Brain pericyte (primary cell): ENCODE data around the gene ARID1B.

Experiments used
- DNase-seq: peaks from one replicate; pipeline ENCODE4 v3.0.0-alpha.2; 2012; ENCODE audit warnings: low read depth, low spot score

The ARID1B gene

DNA sequence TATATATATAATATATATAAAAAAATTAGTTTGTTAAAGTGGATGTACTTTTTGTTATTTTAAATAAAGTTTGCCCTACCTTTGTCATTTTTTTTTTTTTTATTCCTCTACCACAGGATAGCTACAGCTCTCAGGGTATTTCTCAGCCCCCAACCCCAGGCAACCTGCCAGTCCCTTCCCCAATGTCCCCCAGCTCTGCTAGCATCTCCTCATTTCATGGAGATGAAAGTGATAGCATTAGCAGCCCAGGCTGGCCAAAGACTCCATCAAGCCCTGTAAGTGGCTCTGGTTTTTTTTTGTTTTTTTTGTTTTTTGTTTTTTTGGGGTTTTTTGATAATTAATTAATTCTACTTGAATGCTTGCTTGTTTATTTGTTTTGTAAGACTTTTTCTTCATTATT, 397.6 kb downstream of the ARID1B start:
- no peak for DNase-seq

DNA sequence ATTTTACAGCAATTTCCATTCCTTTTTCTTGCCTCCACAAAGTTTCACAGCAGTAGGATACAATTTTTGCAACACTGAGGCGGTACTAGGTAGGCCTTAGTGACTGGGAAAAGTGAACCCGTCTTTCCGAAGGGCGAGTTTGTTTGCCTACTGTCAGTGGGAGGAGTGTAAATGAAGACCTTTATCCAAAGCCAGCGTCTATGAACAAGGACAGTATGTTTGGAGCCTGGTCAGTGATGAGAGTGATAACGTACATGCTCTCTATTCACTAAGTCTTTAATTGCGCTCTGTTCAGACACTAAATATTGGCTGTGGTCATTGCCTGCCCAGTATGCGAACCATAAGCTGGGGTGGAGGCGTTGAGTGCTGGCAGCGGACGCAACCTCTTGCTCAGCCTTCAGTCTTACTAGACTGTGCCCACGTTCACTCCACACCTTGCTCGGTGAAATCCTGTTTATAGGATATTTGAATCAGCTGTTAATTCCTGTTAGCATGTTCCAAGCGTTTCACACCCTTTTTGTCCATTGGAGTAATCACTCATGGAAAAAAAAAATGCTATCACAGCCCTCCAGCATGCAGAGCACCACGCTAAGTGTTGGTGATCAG, 400.7 kb downstream of the ARID1B start:
- no peak for DNase-seq

DNA sequence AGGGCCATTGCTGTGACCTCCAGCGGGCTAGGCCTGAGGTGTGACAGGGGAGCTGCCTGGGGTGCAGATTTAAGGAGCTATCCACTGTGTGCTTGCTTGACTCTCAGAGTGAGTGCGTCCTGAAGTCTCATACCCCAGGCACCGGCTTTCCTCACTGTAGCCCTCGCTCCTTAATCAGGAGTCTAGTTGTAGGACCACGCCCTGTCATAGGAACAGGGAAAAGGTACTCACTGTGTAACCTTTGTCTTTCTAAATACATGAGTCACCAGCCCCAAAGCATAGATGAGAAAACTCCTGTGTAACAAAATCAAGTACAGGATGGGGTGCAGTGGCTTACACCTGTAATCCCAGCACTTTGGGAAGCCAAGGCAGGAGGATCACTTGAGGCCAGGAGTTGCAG, 404.5 kb downstream of the ARID1B start:
- DNase-seq = no peak

DNA sequence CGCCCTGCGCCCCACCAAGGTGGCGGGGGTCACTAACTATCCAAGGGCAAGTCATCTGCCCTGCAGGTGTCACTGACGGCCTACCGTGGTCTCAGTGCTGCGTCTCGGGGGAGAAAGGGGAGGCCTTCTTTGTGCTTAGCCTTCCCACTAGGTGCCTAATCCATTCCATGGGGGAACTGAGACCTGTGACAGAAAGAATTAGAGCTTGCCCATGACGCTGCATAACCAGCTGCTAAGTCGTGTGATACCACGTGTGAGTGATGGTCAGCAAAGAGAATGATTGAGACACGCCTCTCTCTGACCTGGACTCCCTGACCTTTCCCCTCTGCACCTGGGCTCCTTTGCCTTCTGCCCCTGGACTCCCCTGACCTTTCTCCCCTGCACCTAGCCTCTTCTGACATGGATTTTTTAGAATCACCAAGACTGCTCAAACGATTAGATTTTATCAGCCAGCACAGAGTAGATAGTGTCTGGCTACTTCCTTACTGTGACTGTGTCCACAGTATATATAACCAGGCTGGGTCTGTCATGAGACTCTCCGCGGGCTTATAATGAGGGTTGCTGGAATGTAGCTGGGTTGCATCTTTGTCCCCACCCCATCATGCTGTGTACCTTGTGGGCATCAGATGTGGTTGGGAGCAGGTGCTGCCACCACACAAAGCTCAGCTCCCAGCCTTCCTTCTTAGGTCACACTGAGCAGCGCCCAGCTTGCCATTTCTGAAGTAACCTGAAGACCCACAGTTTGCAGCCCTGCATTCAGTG, 405.5 kb downstream of the ARID1B start:
- no peak for DNase-seq

DNA sequence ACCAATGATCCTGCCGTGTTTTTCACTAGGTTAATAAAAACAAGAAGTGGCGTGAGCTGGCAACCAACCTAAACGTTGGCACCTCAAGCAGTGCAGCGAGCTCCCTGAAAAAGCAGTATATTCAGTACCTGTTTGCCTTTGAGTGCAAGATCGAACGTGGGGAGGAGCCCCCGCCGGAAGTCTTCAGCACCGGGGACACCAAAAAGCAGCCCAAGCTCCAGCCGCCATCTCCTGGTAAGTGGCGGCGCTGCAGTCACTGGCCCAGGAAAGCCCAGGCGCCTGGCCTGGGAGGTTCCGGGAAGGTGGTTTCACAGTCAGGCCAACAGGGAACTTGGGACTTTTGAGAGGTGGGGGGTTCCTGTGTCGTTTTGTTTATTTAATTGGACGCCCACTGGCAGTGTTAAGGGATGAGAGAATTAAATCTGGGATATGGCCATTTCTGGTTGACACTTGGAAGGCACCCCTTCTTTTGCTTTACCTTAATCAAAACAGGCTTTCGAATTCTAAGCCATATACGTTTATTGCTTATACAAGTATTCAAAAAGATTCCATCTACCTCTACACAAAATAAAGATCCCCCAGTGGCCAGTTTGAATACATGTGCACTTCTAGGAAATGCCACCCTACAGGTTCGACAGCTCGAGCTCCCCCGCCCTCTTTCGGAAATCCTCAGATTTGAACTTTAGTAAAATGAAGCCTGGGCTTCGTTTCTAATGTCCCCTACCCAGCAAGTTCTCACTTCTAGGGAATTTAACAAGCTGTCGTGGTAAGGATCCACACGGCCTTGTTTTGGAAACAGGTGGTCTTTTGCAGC, 407.2 kb downstream of the ARID1B start:
- DNase-seq = no peak

DNA sequence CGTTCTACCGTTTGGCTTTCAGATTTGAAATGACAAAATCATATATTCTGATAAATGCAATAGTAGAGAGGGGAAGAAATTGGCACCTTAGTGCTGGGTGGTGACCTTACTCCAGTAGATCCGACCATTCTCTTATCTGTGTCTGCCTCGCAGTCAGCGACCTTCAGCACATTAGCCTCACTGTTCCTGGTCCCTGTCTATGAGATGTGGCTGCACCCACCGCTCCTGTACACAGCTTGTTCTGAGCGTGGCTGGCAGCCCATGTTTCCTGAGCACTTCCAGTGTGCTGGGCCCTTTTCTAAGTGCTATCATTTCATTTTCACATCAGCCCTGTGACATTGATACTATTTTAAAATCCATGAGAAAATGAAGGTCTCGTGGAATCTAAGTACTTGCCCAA, 408.0 kb downstream of the ARID1B start:
- DNase-seq = no peak

DNA sequence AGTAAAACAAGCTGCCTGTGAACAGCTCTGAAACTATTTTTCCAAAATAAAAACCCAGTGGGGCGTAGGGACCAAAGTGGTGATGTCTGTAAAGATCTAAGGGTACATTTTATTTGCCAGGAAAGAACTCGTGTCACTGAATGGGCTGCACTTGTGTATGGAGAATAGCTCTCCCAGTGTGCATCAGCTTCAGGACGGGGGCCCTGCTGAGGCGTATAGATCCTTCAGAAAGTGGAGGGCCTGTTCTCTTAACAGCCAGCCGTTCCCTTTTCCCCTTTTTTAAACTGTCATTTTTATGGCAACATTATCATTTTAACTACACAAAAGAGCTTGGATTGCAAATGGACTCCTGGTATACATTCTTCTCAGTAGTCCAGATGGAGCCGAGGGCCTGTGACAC, 408.8 kb downstream of the ARID1B start:
- no peak for DNase-seq

DNA sequence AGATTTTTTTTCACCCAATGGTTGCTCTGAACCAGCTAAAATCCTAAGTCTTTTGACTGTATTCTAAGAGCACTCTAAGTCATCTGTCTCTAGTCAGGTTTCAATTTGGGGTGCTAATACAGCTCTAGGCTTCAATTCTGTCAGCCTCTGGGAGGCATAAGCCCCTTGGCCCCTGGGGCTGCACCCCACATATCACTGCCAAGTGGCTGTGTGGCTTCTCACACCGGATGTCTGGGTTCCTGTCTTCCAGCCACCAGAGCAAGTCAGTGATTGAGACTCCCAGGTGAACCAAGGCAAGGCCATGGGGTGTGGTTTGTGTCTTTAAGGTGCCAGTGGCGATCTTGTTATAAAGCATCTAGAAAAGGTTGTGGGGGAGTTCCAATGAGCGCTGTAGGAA, 409.6 kb downstream of the ARID1B start:
- DNase-seq = no peak

DNA sequence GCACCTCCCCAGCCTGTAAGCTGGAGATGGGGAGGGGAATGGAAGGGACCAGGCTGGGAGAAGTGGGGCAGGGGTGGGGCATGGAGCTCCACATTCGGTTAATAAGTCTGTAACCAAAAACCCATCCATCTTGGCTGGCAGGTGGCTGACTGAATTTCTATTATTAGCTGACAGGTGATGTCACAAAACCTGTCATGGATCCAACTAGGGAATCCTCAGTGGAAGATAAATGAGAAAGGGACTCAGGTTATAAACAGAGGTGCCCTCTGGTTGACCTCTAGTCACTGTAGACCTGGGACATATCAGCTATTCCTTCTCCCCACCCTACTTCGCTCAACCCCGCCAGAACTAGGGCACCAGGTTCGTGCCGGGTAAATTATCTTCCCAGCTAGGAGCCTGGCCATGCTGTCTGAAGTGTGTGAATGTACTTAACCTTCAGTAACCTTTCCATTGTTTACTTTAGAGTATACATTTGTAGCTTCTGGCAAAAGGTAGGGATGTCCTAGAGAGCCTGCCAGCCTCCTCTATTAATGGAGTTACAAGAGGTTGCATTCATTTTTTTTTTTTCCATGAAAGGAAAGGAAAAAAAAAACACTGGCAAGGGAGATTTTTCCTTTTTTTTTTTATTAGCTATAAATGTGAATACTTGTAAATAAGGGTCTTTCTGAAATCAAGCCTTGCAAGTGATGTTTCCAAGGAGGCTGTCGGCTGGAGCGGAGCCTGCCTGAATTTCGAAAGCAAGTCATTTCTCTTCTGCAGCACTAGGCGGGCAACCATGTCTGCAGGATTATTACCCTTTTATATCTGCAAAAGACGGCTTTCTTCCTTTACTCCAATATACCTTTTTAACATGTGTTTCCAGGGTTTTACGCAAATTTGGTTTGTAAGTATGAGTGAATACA, 410.3 kb downstream of the ARID1B start:
- no peak for DNase-seq

DNA sequence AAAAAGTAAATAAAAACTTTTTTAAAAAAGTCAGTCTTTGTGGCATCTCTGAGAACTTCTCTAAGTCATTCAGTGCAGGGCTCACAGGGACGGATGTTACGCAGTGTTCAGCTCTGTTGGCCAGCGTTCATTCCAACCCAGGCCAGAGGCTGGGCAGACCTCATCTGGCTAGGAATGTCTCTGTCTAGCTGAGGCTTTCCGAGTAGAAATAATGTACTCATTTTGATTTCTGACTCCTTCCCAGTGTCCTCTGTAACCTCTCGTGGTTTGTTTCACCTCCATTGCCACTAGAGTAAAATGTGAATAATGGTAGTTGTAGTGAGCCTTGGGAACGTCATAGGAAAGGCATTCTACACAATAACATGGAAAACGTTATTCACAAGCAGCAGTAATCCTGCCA, 411.0 kb downstream of the ARID1B start:
- no peak for DNase-seq

DNA sequence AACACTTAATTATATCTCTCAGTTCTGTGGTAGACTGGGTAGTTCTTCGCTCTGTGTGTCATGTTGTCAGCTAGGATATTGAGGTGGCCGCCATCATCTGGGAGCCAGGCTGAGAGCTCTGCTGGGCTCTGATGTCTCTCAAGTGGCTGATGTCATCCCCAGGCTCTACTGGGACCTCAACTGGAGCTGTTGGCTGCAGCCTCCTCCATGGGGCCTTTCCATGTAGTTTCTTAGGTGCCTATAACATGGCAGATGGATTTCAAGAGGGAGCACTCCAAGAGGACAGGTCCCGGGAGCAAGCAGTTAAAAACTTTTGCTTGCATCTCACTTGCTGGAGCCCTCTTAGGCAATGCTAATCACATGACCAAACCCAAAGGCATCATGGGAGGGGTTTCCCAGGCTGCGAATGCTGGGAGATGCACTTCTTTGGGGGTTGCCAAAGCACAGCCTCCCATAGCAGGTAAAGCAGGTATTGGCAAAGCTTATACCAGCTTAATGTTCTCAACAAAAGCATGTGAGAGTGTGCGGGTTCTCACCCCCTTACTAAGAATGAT, 416.3 kb downstream of the ARID1B start:
- DNase-seq = no peak

DNA sequence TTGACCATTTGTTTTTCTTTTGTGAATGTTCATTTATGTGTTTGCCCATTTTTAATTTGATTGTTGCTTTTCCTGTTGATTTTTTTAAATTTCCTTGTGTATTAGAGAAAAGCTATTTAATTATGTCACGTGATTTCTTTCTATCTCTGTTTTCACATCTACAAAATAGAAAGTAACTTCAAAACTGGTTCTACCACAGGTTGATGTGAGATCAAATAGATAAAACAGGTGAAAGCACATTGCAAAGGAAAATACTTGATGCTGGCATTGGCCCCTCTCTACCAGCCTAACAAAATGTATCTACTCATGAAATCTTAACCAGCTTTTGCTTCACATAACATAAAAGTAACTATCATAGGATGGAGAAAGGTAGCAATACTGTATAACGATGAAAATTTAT, 416.9 kb downstream of the ARID1B start:
- DNase-seq = no peak

DNA sequence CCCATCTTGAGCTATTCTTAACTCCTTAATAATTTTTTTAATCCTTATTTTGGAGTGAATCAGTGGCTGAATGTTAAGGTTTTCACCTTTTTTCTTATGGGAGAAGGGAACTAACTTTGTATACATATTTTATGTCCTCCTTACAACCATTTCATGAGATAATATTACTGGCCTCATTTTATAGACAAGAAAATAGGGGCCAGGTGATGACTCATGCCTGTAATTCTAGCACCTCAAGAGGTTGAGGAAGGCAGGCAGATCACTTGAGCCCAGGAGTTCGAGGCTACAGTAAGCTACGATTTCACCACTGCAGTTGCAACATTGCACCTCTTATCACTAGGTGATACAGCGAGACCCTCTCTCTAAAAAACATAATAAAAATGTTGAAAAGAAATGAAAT, 417.5 kb downstream of the ARID1B start:
- DNase-seq = no peak

DNA sequence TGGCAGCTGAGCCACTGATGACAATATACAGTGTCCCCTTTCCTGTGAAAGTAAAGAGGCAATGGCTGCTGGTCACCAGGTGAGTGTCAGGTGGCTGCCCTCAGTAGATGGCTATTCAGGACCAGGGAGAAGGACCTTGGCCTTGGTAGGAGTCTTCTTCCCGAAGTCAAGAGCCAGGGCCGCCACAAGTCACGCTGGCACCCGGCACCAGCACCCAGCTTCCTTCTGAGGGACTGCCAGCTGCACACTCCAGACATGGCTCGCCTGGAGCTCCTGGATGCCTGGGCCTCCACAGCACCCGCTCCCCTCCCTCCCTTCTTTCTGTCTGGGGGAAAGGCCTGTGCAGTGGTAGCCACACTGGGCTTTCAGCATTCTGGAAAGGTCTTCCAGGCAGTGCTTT, 419.2 kb downstream of the ARID1B start:
- DNase-seq = no peak

DNA sequence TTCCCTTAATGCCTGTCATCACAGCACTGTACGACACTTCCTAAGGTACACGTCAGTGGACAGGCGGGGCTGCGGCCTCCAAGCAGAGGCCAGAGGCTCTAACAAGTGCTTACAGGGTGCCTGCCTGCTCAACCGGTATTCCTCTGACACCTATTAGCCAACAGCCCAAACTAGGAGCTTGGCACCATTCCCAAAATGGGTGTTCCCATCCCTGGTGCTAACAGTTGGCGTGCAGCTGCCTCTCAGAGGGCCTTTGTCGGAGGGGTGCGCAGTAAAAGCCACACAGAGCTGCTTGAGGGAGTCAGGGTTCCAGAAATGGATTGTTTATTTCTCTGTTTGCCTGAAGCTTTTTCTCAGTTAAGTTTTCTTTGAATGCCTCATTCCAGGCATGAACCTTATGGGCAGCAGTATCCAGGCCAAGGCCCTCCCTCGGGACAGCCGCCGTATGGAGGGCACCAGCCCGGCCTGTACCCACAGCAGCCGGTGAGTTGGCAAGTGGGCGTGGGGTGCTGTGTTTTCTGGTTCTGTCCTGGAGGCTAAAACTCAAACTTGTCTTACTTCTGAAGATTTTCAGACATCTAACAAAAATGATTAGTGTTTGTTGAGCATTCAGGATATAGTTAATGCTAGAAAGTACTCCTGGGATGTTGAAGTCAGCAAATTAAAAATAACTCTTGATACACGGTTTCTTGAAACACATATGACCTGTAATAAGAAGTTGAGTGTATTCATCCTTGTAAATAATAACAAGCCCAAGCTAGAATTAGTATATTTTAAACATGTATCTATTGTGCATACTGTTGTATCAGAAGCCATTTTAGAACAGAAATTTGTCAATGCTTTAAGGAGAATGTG, 421.5 kb downstream of the ARID1B start:
- DNase-seq = no peak

DNA sequence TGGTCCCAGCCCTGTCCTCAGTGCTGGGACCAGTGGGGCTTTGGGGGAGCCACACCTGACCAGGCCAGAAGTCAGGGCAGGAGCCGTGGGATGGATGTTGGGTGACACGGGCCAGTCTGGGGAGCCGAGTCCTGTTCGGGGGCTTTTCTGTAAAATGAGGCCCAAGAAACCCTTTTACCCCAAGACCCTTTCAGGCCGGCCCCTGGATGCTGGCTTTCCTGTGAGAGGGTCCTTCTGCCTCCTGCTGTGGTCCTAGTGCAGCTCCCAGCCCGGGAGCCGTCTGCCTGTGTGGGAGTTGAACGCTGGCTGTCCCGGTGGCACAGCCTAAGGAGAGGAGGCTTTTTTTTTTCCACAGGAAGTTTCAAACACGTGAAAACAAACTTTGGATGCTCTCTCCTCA, 422.9 kb downstream of the ARID1B start:
- no peak for DNase-seq

DNA sequence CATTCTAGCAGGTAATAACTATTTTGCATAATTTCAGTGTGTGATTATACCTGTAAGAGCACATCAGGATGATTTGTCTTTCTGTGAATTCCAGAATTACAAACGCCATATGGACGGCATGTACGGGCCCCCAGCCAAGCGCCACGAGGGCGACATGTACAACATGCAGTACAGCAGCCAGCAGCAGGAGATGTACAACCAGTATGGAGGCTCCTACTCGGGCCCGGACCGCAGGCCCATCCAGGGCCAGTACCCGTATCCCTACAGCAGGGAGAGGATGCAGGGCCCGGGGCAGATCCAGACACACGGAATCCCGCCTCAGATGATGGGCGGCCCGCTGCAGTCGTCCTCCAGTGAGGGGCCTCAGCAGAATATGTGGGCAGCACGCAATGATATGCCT, 423.4 kb downstream of the ARID1B start:
- no peak for DNase-seq

DNA sequence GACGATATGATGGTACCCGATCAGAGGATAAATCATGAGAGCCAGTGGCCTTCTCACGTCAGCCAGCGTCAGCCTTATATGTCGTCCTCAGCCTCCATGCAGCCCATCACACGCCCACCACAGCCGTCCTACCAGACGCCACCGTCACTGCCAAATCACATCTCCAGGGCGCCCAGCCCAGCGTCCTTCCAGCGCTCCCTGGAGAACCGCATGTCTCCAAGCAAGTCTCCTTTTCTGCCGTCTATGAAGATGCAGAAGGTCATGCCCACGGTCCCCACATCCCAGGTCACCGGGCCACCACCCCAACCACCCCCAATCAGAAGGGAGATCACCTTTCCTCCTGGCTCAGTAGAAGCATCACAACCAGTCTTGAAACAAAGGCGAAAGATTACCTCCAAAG, 423.9 kb downstream of the ARID1B start:
- no peak for DNase-seq

DNA sequence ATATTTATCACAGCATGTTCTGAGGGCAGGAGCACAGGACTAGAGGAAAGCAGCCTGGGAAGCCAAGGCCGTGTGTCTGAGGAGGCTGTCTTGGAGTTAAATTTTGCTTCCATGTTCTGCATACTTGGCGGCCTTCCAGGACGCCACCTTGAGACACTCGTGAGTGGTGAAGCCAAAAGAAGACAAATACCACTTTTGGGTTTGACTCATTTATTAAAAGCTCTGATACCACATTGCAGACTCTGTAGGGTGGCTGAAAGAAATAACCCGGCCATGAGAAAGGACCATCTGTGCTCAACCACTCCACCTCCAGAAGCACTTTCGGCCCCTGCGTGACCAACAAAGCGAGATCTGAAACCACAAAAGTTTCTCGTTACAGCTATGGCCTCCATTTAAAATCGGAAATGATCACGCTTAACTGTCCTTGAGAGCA, 426.1 kb downstream of the ARID1B start:
- DNase-seq = no peak

DNA sequence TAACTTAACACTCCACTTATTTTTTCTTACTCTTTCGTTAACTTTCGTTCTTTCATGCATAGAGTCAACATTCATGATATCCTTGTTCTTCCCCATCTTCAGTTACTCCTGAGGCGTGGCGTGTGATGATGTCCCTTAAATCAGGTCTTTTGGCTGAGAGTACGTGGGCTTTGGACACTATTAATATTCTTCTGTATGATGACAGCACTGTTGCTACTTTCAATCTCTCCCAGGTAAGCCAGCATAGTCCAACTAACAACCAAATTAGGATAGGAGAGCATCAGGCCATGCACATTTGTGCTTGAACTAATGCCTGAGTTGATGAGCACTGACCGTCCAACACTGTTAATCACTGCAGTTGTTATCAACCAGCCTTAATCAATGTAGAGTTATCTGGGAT, 426.6 kb downstream of the ARID1B start:
- no peak for DNase-seq
